GM21786 (cell line): ENCODE results near the gene CCDC144A.
A peak's percentile ranks its signal among the peaks of the same experiment; 100 is the strongest.
"Not testable (repeated sequence)": the region's sequence is repeated elsewhere in the genome, so short reads cannot be mapped to it uniquely, and the experiment has no call there.

ENCODE experiments used
- ATAC-seq: cut with Tn5 transposase; IDR thresholded peaks from one replicate; pipeline ENCODE4 v1.9.1; 2021; ENCODE audit not compliant: unreplicated experiment

The CCDC144A gene, protein sequence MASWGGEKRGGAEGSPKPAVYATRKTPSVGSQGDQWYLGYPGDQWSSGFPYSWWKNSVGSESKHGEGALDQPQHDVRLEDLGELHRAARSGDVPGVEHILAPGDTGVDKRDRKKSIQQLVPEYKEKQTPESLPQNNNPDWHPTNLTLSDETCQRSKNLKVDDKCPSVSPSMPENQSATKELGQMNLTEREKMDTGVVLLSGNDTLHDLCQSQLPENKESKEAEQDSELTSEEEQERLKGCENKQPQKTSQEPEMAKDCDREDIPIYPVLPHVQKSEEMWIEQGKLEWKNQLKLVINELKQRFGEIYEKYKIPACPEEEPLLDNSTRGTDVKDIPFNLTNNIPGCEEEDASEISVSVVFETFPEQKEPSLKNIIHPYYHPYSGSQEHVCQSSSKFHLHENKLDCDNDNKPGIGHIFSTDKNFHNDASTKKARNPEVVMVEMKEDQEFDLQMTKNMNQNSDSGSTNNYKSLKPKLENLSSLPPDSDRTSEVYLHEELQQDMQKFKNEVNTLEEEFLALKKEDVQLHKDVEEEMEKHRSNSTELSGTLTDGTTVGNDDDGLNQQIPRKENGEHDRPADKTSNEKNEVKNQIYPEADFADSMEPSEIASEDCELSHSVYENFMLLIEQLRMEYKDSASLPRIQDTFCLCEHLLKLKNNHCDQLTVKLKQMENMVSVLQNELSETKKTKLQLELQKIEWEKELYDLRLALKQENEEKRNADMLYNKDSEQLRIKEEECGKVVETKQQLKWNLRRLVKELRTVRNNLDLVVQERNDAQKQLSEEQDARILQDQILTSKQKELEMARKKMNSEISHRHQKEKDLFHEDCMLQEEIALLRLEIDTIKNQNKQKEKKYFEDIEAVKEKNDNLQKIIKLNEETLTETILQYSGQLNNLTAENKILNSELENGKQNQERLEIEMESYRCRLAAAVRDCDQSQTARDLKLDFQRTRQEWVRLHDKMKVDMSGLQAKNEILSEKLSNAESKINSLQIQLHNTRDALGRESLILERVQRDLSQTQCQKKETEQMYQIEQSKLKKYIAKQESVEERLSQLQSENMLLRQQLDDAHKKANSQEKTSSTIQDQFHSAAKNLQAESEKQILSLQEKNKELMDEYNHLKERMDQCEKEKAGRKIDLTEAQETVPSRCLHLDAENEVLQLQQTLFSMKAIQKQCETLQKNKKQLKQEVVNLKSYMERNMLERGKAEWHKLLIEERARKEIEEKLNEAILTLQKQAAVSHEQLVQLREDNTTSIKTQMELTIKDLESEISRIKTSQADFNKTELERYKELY (N-terminal part only)

DNA sequence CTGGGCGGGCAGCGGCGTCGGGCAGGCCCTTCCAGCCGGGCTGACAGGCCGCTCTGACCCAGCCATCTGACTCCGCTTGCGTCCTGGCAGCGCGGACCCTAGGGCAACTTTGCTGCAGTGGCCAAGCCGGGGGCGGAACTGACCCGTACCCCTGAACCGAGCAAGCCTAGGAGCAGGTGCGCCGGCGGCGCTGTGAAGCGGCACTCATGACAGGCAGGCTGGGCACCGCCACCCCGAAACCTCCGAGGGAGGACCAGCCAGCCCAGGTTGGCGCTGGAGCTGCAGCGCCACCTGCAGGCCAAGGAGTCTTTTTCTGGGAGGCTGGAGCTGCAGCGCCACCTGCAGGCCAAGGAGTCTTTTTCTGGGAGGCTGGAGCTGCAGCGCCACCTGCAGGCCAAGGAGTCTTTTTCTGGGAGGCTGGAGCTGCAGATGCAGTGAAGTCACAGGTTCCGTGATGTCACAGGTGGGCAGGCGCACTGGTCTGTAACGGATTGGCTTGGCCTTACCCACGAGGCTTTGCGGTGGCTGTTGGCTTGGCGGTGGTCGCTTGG lies at the start of gene CCDC144A:
Gene CCDC144A, plus strand, starts transcription at position 511 of the 551 bp plus-strand sequence. CDS start 160 bp downstream, outside the sequence.
- ATAC-seq, result not testable (repeated sequence)

DNA sequence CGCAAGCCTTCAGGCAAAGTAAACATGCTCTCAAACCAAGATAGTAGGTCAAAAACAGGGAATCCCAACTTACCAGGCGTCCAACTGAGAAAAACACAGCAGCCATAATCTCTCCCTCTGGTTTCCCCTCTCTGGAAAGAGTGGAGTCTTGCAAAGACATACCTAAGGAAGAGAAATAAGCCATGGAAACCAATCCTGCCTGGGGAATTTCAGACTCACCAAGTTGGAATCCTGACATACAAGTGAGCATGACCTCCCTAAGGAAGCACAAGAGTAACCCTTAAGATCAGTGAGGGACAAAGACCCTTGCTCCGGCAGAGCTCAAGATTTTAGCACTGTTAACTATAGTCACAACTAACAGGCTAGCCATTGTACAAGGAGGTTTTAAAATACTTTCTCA lies 40.5 kb upstream of the CCDC144A start:
- ATAC-seq, result no peak

DNA sequence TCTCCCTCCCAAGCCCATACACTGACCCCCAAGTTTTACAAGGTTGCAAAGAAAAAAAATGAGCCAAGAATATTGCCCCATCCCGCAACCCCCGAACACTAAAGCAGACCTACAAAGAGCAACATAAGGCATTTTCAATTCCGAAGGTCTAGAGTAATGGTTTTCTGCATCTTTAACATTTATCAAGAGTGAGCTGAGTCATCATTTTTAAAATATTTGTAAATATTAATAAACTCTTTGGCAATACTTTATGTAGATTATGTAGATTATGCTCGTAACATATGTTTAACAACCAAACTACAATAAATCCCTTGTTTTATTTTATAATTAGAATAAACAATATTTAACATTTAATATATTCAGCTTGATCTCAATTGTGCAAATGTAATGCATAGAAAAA lies 37.8 kb upstream of the CCDC144A start:
- no peak for ATAC-seq

DNA sequence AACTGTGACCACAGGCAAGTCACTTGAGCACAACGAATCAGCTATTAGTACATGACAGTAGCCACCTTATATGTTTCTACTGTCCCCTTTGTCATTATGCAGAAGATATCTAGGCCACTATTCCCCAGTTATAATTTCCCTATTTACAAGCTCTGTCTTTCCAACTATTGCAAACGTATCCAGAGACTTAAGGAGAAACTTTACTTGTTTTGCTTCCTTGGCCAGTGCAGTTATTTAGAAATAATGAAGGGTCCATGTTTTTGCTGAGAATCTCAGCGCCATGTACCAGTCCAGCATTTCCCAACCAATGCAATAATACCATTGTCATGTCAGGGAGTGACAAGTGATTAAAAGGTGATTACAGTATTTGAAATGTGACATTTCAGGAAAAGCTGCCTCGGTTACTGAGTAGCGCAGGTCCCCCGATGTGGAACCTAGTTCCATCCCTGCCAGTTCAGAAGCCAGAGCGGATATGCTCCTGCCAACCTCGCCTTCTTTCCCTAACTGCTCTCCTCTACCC lies 37.1 kb upstream of the CCDC144A start:
- ATAC-seq, result no peak

DNA sequence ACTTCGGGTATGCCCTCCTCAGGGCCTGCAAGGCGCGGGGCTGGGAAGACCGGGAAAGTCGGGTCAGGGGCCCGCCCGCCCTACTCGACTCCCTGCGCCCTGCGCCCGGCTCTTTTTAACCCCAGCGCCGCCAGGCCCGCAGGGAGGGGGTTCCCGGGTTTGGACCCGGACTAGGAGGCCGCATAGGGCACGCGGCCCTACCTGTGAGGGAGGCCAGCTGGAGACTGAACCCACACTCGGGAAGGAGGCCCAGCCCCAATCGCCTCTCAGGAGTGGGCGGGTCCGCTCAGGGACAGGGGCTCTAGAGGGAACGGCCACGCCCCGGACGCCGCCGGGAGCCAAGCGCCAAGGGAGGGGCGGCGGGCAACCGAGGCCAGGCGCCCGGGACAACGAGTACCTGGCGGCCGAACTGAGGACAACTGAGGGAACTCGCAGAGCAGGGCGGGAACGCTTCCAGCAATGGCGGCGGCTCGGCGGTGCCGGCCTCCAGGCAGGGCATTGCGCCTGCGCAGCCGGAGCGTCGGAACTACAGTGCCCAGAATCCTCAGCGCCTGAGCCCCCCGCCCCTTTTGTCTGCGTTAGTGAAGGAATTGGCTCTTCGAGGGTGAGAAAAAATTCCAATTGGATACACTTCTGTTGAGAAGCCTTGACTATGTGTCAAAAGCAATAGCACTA lies 36.5 kb upstream of the CCDC144A start, which contains the start of gene ZNF624:
Gene ZNF624, minus strand, starts transcription at position 484 of the 675 bp plus-strand sequence.
- peak; percentile 87 for ATAC-seq

DNA sequence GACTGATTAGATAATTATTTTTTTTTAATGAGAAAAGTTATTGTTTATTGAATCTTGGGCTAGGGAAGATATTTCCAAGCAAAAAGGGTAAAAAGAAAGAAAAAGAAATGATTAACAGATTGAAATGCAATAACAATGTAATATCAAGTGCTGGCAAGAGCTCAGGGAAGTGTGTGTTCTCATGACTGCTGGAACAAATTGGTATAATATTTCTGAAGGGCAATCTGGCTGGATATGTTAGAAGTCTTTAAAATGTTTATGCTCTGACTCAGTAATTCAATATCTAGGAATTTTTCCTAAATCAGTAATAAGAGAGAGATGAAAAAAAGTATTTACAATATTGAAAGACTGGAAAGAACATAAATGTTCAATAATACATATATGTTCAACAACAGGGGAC lies 28.8 kb upstream of the CCDC144A start:
- ATAC-seq, result no peak

DNA sequence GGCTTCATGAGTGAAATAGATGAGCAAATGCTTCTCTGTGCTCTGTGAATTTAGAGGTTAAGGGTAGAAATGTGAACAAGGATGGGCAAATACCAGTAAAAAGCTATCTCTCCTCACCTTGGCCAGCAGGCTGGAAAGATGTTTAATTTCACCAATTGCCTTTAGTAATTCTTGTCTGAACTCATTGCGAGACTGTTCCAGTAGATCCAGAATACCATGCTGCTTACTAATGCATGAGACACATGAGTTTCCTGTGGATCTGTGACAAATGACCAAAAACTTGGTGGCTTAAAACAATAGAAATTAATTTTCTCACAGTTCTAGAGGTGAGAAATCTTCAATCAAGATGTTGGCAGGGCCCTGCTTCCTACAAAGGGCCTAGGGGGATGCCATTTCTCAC lies 27.1 kb upstream of the CCDC144A start:
- ATAC-seq, result no peak

DNA sequence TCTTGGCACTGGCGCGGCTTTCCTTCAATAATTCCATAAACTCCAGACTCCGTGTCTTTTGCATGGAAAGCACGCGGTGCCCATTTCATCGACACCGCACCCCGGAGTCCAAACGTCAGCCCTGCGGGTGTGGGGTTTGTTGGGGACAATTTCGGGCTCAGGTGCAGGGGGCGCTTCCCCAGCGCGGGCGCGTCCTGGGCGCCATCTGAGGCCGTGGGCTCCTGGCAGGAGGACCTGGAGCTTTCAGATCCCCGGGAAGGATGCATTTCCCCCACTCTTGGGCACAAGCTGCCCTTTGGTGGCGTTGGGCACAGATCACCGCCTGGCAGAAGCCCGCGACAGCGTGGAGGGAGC lies 23.5 kb upstream of the CCDC144A start:
- ATAC-seq, result not testable (repeated sequence)

DNA sequence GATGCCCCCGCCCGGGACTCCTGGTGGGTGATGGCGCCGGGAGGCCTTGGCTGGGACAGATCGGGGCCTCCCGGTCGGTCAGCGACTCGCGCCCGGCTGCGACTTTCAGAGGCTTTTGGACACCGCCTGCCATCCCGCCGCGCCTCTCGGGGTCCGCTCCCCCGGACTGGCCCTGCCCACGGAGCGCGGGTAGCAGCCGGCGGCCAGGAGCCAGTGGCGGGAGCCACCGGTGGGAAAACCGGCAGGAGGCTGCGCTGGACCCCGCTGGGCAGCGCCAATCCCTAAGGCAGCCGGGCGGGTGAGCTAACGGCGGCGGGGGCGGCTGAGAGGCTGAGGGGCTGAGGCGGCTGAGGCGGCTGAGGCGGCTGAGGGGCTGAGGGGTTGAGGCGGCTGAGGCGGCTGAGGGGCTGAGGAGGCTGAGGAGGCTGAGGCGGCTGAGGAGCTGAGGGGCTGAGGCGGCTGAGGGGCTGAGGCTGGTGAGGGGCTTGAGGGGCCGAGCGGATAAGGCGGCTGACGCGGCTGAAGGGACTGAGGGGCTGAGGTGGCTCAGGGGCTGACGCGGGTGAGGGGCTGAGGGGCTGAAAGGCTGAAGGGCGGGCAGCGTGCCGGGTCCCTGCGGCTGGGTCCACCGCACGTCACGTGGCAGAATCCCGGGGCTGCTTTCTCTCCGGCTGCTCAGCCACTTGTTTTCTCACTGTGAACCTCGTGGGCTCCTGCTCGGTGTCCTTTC lies 23.0 kb upstream of the CCDC144A start:
- not testable (repeated sequence) for ATAC-seq

DNA sequence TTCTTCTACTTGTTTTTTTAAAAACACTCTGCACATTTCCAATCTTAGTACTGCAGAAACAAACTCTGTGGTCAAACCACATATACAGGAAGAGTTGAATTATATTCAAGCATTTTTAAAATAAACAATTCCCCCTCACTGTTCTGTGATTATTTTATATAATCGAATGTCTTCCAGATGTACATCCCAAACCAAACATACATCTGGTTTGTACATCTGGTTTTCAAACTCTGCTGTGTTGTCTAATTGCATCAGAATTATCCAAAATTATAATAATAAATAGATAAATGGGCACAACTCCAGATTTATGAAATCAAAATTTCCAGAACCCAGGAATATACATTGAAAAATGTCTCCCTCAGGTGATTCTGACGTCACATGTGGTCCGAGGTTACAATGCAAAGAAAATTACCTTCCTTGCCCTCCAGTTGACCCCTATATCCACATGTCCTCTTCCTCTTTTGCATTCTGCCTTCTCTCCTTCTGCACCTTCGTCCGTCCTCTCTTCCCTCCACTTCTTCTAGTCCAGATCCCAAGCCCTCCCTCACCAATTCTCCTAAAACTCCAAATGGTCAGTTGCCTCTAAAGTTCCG lies 13.3 kb upstream of the CCDC144A start:
- no peak for ATAC-seq

DNA sequence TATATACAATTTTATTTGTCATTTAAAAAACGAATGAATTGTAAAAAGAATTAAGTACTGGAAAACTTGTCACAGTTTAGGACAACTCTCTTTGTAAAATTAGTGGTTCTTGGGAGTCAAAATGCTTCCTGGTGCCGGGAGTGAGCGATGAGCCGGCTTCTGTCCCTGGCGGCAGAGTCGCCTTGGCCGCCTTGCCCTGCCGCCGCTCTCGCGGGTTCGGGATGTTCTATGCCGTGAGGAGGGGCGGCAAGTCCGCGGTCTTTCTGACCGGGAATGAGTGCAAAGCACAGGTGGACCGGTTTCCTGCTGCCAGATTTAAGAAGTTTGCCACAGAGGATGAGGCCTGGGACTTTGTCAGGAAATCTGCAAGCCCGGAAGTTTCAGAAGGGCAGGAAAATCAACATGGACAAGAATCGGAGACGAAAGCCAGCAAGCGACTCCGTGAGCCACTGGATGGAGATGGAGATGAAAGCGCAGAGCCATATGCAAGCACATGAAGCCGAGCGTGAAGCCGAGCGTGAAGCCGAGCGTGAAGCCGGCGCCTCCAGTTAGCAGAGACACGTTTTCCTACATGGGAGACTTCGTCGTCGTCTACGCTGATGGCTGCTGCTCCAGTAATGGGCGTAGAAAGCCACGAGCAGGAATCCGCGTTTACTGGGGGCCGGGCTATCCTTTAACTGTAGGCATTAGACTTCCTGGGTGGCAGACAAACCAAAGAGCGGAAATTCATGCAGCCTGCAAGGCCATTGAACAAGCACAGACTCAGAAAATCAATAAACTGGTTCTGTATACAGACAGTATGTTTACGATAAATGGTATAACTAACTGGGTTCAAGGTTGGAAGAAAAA lies 6.5 kb upstream of the CCDC144A start:
- ATAC-seq, result not testable (repeated sequence)

DNA sequence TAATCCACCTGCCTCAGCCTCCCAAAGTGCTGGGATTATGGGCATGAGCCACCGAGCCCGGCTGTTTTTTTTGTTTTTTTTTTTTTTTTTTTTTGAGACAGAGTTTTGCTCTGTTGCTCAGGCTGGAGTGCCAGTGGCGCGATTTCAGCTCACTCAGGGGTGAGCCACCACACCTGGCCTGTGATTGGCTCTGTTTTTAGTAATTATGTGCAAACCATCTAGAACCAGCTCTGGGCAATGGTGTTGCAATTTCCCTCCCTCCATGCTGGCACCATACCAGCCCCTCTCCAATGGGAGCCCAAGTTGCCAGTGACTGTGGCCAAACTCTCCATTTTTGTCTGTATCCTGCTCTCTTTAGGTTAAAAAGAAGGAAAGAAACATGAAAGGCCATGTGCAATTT lies 4.0 kb upstream of the CCDC144A start:
- not testable (repeated sequence) for ATAC-seq

DNA sequence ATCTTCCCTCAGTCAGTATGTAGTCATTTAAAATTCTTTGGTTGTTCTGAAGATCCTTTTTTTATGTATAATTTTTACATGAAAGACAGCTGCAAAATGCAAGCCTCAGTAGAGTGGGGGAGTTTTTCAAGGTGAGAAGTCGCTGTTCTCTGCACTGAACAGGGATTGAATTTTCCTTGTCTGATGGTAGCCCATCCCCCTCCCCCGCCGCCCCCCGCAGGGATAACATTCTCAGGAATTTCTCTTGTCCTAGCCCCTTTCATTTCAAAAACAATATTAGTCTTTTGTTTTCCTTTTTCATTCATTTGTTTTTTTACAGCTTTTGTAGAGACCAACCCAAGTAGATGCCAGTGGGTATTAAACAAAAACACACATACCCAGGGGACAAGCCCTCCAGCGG lies 2.9 kb upstream of the CCDC144A start:
- not testable (repeated sequence) for ATAC-seq

DNA sequence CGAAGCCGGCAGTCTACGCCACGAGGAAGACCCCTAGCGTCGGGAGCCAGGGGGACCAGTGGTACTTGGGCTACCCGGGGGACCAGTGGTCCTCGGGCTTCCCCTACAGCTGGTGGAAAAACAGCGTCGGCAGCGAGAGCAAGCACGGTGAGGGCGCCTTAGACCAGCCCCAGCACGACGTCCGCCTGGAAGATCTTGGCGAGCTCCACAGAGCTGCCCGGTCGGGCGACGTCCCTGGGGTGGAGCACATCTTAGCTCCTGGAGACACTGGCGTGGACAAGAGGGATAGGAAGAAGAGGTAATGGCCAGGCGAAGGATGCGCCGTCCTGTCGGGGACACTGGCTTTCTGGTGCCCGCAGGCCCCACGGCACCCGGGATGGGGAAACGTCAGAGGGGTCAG lies 406 bp downstream of the CCDC144A start:
- not testable (repeated sequence) for ATAC-seq

DNA sequence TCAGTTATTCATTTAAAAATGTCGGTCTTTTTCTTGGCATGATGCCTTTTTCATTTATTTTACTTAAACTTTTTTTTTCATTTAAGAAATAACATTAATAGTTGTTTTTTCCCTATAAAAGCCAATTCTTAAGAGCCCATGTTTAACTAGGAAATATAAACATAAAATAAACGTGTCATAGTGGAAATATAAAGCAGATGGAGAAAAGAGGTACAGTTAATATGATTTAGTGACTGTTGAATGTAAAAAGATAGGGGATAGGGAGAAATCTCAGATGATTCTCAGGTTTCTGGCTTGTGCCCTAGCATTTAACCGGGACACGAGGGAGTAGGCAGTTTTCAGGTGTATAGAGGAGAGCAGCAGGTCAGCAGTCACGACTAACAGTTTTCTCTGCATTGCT lies 7.6 kb downstream of the CCDC144A start:
- not testable (repeated sequence) for ATAC-seq

DNA sequence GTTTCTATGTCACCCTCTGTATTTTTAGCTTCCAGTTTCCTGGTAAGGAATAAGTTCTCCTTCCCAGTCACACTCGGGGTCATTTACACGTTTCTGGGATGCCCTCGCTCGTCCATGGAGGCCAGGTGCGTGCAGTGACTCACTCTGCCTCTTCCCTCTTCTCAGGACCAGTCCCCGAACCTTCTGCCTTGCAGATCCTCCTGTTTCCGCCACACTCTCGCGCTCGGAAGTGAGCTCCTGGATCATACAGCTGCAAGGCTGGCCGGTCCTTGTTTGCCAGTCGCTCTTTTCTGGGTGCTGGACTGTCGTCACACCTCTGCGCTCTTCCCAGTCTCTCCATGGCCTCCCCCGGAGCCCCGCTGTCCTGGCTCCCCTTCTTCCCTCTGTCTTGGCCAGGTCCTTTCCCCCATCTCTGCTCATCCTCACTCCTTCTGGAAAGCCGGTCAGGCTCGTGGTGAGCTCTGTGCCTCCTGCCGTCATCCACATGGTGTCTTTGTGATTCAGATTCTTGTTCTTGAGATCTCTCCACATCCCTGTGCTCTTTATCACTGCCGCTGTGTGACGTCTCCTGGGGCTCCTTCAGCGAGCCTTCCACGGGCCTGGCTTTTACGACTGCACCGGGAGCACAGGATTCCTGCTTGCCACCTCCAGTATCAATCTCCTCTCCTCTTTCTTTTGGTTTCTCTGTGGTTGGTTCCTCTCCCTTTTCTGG lies 55.6 kb downstream of the CCDC144A start:
- not testable (repeated sequence) for ATAC-seq

DNA sequence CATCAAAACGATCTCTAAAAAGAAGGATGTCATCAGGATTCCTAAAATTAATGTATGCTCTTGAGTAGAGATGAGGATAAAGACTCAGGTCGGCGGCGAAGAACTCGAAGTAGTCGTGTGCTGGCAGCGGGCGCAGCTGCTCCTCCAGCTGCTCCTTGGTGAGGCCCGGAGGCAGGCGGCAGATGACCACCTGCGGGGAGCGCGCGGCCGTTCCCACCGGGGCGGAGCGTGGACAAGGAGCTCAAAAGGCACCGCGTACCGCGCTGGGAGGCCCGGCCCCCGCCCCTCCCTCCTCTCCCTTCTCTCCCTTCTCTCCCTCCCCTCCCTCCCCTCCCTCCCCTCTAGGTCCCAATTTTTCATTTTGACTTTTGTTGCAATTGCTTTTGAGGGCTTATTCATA lies 56.5 kb downstream of the CCDC144A start:
- ATAC-seq, result not testable (repeated sequence)
